GM18907 (cell line): Measurements from ENCODE around the gene LY6G6F.

Source experiments
- ATAC-seq: cut with Tn5 transposase; IDR thresholded peaks from one replicate; pipeline ENCODE4 v1.9.1; 2021; ENCODE audit warnings: mild to moderate bottlenecking, moderate library complexity; ENCODE audit not compliant: unreplicated experiment

LY6G6F gene

DNA sequence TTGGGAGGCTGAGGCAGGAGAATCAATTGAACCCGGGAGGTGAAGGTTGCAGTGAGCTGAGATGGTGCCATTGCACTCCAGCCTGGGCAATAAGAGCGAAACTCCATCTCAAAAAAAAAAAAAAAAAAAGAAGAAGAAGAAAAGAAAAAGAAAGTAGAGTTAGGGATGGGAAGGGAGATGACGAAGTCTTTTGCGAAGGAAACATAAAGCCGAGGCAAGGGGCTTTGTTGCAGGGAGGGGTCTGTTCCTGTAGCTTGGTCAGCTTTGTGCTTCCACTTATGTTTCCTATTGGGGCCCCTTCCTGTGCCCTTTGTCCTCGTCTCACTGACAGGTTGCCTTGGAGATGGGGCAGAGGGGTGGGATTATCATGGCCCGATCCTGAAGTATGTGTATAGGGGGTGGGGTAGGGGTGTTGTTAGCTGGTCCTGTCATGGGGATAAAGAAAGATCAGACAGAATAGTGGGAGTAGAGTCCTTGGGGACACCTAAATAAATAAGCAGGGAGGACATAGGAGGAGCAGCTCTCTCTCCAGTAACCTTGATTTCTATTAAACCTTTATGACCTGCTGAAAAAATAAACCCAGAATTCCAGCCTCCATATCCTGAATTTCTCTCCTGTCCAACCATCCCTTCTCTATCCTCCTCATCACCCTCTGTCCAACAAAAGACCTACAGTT is 30.8 kb downstream of the LY6G6F start:
- no peak for ATAC-seq

DNA sequence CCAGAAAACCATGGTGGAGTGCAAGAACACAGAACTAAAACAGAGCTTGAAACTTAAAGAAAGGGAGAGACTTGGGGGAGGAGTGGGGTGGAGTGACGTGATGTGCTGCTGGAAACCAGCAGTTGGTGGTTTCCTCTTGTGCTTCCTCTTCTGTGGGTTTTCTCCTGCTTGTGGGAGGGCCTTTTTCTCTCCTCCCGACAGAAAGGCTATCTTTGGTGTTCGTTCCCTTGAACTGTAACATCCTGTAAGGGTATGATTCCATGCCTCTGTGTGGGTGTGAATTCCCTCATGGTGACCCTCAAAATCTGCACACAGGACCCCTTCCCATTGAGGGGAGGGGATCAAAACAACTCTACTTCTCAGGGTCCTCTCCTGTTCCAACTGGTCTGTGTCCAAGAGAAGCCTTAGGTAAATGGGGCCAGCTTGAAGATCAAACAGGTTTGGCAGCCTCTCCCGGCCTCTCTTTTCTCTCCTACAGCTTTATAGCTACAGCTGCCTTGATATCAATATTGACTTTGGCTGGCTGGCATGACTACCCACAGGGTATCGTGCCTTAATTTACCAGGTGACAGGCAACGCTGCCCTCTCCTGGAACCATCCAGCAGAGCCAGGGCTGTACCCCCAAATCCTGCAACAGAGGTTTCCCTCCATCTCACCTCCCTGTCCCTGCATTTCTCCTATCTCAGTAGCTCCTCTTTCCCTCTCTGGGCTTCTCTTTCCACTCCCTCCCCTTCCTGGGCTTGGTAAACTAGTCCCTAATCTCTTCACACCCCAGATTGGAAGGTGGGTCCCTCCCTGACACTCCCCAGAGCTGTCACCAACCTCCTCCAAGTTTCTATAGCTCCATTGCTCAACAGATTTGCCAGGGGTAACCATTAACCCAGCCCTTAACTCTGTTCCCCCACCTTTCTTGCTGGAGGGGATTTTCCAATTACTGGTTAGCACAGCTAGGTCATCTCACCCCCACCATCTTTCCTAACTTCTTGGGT is 31.6 kb downstream of the LY6G6F start:
- ATAC-seq, result no peak

DNA sequence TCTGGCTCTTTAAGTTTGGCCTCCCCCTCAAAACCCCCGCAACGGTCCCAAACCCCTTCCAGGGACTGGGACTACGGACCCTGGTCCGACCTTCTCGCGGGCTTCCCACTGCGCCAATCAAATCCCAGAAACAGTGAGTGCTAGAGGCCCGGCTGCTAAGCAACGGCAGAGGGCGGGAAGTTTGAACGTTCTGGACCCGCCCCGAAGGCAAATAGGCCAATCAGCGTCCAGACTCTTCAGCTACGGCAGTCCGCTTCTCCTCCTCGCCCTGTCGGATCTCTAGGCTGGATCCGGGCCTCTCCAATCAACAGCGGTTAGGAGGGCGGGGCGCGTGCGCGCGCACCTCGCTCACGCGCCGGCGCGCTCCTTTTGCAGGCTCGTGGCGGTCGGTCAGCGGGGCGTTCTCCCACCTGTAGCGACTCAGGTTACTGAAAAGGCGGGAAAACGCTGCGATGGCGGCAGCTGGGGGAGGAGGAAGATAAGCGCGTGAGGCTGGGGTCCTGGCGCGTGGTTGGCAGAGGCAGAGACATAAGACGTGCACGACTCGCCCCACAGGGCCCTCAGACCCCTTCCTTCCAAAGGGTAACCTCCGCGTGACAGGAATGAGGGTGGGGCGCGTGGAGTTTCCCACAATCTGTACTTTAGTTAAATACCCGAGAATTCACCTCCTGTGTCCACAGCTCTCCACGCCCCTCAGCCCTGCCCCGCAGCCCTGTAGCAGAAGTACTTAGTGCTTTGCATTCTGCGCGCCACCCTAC is 33.2 kb downstream of the LY6G6F start, which contains the start of gene MSH5:
TSS of gene MSH5 (plus strand) at position 367 of the 758 bp plus-strand sequence. CDS start 462 bp downstream, outside the sequence.
- ATAC-seq, result peak; percentile 69

DNA sequence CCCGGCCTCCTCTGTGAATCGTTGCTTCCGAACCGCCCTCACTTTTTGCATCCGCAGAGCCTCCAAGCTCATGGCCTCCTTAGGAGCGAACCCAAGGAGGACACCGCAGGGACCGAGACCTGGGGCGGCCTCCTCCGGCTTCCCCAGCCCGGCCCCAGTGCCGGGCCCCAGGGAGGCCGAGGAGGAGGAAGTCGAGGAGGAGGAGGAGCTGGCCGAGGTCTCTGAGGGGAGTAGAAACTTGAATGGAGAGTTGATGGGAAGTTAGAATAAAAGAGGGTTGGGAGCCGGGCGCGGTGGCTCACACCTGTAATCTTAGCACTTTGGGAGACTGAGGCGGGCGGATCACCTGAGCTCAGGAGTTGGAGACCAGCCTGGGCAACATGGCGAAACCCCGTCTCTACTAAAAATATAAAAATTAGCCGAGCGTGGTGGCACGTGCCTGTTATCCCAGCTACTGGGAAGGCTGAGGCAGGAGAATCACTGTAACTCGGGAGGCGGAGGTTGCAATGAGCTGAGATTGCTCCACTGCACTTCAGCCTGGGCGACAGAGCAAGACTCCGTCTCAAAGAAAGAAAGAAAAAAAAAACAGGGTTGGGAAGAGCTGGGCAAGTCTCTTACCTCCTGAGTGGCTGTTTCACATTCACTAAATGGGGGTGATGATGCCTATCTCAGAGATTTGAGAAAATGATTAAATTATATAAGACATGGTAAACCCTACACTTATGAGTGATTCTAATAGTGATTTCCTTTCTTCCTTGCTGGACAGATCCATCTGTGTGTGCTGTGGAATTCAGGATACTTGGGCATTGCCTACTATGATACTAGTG is 33.9 kb downstream of the LY6G6F start:
- ATAC-seq, result no peak

DNA sequence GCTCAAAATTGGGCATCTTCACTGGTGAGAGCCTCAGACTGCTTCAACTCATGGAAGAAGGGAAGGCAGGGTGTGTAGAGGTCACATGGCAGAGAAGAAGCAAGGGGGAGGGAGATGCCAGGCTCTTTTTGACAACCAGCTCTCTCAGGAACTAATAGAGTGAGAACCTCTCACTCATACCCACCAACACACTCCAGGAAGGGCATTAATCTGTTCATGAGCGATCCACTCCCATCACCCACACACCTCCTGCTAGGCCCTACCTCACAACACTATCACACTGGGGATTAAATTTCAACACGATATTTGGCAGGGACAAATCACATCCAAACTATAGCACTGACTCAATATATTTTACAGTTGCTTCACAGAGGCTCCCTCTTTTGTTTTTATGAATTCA is 35.1 kb downstream of the LY6G6F start:
- no peak for ATAC-seq

DNA sequence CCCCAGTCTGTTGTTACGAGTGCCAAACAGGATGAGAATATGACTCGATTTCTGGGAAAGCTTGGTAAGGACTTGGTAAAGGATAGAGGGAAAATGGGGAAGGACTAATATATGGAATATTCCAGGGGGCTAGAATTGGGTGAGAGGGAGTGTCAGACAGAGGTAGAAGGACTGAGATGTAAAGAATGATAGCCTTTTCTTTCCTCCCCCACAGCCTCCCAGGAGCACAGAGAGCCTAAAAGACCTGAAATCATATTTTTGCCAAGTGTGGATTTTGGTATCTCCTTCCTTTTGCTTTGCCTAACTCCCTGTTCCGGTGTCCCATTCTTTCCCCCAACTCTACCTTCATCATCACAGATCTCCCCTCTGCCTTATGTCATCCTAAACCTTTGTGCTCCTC is 36.2 kb downstream of the LY6G6F start:
- ATAC-seq, result no peak

GRCh38 chr6:31744422-31744821 is 37.8 kb downstream of the LY6G6F start:
- ATAC-seq, result no peak

DNA sequence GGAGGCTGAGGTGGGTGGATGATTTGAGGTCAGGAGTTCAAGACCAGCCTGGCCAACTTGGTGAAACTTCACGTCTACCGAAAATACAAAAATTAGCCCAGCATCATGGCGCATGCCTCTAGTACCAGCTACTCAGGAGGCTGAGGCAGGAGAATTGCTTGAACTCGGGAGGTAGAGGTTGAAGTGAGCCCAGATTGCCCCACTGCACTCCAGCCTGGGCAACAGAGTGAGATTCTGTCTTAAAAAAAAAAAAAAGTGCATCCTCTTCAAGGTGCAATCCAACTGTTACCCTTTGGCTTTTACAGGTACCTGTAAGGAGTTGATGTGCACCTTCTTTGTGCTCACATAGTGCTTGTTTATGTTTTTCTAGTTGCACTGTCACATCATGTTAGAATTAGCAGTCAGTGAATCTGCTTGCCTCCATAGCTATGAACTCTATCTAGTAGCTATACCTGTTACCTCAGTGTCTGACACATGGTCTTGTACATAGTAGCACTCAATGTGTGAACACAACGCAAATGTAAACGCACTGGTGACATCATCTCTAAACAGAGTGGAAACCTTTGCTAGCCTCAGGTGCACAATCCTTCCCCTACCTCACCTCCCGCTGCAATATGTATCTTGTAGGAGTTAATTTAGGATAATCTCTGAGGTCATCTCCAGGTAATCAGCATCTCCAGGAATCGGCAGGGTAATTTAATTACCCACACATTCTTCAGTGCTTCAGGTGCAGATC is 42.8 kb downstream of the LY6G6F start:
- no peak for ATAC-seq

GRCh38 chr6:31750411-31751022 is 43.9 kb downstream of the LY6G6F start:
- no peak for ATAC-seq

GRCh38 chr6:31752739-31753319 is 46.2 kb downstream of the LY6G6F start:
- no peak for ATAC-seq

GRCh38 chr6:31758281-31758680 is 51.6 kb downstream of the LY6G6F start:
- ATAC-seq, result no peak
